Measurements from ENCODE around the gene HOXD3. TPM values are rescaled to one million over a fixed set of nuclear protein-coding genes. Genes with fewer than 3 reads are reported as not detected.

Gene HOXD3
- total RNA-seq, 1 experiment from 2014 or later: 5.0 TPM

DNA sequence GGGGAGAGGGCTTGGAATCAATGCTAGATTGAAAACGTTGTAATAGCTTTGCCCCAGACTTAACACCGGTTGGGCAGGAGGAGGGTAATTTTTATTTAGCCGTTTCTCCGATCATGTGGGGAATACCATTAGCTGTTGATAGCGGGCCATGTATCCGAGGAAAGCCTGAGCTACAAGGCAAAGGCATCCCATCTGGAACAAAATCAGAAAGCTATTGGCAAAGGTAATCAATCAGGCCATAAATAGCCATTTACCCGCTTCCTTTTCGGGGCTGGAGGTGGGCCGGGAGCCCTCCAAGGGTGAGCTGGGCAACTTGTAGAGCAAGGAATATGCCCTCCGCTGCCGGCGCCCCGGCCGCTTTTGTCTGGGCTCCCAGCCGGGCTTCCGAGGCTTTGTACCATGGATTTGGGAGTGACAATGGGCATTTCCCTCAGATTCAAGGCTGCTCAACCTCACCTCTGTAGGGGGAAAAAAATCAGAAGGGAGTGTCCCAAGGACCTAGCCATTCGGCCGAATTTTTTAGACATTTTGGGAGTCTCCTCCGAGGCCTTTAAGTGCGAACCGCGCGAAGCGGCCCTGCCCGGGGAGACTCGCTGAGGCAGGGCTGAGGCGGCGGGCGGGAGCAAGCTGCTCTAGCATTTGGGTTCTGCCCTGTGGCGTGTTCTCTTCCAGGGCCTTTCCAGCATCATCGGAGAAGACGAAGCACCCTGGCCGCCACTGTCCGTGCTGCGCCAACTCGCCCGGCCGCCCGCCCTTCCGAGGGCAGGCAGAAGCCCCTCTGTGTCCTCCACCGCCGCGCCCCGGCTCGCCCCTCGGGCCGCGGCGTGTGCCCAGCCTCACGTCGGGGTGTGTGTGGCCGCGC lies 35.7 kb upstream of the HOXD3 start:
- DNase-seq (ENCODE audit: low read depth): no peak

DNA sequence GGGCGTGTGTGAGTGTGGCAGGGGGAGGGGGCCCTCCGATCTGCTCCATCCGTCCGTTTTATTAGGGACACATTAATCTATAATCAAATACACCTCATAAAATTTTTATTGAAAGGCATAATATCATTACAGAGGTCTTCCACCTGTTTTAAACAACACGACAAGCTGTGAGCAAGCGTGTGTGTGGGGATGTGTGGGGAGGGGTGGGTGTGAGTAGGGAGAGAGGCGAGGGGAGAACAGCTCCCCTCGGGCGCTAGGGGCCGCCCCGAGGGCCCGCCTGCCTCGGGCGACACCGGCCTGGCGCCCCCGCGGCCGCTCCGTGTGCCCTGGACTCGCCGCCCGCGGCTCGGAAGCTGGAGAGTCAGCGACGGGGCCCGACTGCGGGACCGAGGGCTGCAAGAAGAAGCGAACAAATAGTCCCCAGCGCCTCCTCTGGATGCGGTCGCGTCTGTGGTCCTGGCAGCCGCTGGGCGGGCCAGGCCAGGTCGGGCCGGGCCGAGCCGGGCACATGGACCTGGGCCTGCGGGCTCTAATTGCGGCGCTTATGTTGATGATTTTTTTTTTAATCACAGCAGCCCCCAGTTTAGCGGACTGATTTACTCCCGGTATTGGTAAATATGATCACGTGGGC lies 34.9 kb upstream of the HOXD3 start:
- no peak for DNase-seq (ENCODE audit: low read depth)

DNA sequence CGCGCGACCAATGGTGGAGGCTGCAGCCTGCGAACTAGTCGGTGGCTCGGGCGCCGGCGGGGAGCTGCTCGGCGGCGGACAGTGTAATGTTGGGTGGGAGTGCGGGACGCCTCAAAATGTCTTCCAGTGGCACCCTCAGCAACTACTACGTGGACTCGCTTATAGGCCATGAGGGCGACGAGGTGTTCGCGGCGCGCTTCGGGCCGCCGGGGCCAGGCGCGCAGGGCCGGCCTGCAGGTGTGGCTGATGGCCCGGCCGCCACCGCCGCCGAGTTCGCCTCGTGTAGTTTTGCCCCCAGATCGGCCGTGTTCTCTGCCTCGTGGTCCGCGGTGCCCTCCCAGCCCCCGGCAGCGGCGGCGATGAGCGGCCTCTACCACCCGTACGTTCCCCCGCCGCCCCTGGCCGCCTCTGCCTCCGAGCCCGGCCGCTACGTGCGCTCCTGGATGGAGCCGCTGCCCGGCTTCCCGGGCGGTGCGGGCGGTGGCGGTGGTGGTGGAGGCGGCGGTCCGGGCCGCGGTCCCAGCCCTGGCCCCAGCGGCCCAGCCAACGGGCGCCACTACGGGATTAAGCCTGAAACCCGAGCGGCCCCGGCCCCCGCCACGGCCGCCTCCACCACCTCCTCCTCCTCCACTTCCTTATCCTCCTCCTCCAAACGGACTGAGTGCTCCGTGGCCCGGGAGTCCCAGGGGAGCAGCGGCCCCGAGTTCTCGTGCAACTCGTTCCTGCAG lies 34.3 kb upstream of the HOXD3 start, which contains the start of gene HOXD9:
Gene HOXD9 (plus strand): TSS at position 37 of the 728 bp plus-strand sequence. CDS start 50 bp downstream, at position 87.
- DNase-seq (ENCODE audit: low read depth): peak; percentile 82

DNA sequence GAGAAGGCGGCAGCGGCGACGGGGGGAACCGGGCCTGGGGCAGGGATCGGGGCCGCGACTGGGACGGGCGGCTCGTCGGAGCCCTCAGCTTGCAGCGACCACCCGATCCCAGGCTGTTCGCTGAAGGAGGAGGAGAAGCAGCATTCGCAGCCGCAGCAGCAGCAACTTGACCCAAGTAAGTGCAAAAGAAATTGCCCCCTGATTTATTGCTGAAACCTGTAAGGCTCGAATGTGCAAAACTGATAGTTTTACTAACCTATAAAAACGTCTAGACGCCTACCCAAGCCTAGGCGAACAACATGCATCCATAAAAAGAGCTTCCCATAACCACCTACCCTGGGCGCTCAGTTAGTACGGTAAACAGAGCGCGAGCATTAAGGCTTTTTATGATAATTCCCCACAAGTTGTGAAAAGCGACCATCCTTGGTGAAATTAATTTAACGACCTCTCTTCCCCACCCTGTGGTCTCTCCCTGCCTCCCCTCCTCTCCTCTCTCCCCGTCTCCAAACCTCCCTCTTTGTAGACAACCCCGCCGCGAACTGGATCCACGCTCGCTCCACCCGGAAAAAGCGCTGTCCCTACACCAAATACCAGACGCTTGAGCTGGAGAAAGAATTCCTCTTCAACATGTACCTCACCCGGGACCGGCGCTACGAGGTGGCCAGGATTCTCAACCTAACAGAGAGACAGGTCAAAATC lies 33.5 kb upstream of the HOXD3 start:
- no peak for DNase-seq (ENCODE audit: low read depth)

DNA sequence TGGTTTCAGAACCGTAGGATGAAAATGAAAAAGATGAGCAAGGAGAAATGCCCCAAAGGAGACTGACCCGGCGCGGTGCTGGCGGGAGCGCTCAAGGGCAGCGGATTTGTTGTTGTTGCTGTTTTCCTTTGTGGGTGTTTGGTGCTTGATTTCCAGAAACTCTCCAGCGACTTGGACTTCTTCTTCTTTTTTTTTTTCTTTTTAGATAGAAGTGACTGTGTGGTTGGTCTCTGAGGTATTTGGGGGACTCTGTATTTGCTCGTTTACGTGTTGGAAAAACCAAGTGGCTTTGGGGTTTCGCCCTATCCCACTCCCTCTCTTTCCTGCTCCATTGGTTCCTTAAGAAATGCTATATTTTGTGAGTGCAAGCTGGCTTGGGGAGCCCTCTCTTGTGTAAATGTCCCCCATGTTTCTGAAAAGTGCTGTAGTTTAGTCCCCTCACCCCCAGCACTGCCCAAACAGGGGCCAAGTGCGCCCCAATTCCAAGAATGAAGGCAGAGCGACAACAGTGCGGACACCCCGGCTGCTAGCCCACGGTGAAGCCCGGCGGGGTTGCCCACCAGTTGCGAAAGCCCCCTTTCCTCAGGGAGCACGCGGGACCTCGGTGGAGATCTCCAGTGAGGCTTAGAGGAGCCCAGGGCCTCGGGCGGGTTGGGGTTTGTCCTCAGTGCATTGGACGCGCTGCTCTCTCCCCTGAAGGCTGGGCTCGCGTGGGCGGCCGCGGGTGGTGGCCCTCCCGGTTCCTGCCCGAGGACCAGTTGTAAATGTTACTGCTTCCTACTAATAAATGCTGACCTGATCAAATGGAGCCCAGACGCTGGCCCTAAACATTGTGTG lies 32.8 kb upstream of the HOXD3 start:
- no peak for DNase-seq (ENCODE audit: low read depth)

DNA sequence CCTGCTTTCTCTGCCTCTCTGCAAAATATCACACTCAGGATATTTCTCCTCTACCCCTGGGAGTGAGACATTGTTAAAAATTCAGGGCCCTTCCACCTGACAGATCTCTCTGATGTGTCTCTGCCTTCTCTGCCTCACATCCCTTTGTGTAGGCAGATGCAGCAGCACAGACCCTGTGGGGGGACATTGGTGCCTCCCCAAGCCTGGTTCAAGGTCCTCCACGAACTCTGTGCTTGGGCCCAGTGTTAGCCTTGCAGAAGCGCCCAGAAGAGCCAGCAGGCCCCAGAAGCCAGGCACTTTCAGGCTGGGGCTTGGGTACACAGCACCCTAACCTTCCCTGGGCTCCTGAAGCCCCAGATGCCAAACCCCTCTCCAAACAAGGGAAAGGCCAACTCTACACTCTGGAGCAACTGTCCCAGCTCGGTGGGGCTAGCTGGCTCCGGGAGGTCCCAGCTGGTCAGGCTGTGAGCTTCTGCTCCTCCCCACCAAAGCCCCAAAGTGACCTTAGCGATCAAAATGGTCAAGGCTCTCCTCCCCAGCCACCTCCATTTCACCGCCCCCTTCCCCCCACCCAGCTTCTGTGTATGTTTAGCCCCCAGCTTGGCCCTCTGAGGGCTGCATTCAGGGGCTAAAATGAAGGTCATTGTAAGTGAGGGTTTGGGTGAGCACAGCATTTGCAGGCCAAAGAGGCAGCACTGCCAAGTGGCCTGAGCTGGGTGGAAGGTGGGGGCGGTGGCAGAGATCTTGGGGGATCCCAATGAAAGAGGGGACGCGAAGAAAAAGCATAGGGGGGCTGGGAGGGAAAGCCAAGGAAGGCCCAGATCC lies 31.9 kb upstream of the HOXD3 start:
- DNase-seq (ENCODE audit: low read depth): no peak

DNA sequence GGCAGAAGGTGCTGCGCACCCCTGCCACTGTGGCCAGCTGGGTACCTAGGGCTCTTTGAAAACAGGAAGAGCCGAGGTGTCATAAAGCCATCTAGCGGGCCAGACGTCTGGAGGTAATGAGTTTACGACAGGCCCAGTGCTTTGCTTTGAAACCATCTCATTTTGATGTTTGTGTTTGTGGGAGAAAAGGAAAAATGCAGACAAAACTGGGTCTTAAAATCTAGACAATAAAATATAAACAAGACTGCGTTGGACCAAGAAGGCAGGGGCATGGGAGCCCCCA lies 31.4 kb upstream of the HOXD3 start:
- DNase-seq (ENCODE audit: low read depth): no peak

- peak; percentile 59 for DNase-seq (ENCODE audit: low read depth)
Observed at GRCh38 chr2:176126929-176127773, 30.0 kb upstream of the HOXD3 start.

DNA sequence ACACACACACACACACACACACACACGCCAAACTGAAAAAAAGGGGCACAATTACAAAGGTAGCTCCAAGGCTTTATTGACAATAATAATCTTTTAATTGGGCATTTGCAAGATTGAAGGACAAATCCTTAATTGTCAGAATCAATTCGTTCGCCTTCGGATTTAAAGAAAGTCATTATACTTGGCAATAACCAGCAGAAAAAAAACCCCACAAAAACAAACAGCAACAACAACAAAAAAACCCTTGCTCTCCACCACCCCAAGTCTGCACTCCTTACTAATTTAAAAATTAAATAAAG lies 29.4 kb upstream of the HOXD3 start:
- DNase-seq (ENCODE audit: low read depth): no peak

DNA sequence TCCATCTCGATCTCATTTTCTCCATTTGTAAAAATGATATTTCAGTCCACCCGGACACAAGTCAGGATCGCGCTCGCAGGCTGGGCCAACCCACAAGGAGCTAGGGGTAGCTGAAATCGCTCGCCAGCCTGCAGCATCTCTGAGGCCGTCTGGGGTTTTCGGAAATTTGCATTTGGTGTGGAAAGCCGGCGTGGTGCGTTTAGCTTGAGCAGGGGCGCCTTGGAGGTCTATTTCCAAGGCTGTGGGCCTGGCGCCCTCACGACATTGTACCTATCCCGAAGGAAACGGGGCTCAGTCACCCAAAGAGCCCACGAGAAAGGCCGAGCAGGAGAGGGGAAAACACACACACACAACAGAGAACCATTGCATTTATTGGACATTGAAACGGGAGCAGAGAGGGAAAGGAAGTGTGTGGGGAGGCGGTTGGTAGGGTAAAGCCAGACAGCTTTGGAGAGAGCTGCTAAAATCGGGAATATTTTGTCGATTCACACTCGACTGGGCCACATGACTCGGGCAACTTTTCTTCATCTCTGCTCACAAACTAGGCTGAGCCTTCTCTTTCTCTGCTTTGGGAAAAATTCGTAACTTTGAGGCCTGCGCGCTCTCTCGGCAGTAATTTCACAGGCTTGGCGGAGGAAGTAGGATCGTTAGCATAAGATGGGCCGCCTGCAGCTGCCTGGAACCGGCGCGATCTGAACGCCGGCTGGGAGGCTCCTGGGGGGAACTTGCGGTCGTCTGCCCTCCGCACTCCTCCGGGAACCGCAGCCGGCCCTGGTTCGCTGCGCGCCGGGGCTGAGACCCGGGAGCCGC lies 28.7 kb upstream of the HOXD3 start:
- DNase-seq (ENCODE audit: low read depth): peak; percentile 51

DNA sequence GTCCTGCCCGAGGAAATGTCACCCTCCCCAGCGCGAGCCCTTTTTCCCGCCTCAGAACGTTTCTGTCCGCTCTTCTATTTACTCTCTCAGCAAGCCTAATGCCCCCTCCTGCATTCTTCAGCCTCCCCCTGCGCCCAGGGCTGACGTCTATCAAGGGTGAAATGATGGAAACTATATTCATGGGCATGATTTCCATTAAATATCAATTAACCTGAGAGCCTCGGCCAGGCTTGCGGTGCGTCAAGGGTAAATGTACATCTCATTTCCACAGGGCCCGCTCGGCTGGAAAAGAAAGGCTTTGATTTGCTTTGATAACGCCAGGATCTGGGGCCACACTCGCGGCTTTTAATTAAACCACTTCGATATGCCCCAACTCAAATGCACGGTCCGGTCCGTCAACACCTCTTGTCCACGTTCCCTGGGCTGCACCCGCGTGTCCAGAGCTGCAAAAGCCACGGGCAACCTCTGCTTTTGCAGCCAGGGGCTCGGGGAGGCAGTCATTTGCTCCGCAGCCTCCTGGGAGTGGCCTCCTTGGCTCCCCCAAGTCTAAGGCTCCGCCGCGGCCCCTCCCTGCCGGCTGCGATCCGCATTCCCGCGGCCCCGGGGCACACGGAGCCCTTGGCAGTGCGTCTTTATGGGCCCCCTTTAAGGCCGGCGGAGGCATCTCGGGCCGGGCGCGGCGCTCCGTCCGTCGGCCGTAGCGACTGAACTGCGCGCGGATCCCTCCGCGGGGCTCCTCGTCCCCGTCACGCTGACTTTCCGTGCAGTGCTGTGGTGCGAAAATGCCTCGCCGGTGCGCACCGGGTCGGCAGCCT lies 27.9 kb upstream of the HOXD3 start, which contains the start of gene HOXD8:
Gene HOXD8 (plus strand): TSS at position 724 of the 815 bp plus-strand sequence. CDS start 662 bp downstream, outside the sequence.
- DNase-seq (ENCODE audit: low read depth): peak; percentile 84

- no peak for DNase-seq (ENCODE audit: low read depth)
Observed at GRCh38 chr2:176129813-176130146, 27.3 kb upstream of the HOXD3 start.

DNA sequence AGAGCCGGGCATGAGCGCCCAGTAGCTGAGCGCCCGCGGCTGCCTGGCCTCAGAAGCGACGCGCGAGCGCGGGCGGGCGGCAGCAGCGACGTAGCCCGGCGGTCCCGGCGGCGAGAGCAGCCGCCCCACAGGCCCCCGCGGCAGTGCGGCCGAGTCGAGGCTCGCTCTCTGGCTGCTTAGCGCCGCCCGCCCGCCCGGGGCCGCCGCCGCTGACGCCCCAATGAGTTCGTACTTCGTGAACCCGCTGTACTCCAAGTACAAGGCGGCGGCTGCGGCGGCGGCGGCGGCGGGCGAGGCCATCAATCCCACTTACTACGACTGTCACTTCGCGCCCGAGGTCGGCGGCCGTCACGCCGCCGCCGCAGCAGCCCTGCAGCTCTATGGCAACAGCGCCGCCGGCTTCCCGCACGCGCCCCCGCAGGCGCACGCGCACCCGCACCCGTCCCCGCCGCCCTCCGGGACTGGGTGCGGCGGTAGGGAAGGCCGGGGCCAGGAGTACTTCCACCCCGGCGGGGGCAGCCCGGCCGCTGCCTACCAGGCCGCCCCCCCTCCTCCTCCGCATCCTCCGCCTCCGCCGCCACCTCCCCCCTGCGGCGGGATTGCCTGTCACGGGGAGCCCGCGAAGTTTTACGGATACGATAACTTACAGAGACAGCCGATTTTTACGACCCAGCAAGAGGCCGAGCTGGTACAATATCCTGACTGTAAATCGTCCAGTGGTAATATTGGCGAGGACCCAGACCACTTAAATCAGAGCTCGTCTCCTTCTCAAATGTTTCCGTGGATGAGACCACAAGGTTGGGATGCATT lies 26.8 kb upstream of the HOXD3 start:
- peak; percentile 75 for DNase-seq (ENCODE audit: low read depth)

DNA sequence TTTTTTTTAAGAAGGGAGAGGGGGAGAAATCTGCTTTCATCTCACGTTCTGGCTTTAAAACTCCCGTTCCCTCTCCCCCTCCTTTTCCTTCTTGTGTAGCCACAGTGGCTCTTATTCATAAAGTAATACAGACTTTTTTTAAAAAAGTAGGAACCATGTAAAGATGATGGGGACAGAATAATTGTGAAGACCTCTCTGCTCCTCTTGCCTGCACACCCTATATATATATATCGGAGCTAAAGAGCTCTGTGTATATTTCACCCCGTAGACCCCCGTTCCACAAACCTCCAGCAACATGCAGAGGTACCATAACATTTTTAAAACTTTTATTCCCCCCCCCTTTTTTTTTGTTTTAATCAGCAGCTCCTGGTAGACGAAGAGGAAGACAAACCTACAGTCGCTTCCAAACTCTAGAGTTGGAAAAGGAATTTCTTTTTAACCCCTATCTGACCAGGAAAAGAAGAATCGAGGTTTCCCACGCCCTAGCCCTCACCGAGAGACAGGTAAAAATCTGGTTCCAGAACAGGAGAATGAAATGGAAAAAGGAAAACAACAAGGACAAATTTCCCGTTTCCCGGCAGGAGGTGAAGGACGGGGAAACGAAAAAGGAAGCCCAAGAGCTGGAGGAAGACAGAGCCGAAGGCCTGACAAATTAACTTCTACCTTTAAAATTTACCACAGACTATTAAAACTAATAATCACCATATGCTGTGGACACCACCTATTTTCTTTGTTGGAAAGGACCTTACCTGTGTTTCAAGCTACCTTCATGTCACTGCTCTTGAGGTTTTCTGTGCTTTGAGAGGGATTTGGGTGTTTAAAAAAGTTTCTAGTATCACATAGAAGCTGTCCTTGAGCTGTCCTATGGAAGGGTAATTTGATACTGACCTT lies 25.9 kb upstream of the HOXD3 start:
- DNase-seq (ENCODE audit: low read depth): no peak

GRCh38 chr2:176131848-176132158 lies 25.3 kb upstream of the HOXD3 start:
- no peak for DNase-seq (ENCODE audit: low read depth)
